ENCODE results near the gene CTNND2.

The CTNND2 gene

GRCh38 chr5:10949856-10950630 is 954.2 kb downstream of the CTNND2 start:
- no peak for DNase-seq

GRCh38 chr5:10946050-10946449 is 958.2 kb downstream of the CTNND2 start:
- no peak for DNase-seq

- no peak for DNase-seq
Measured at GRCh38 chr5:10941900-10942299, 962.3 kb downstream of the CTNND2 start.

- no peak for DNase-seq
Measured at GRCh38 chr5:10936081-10936855, 968.0 kb downstream of the CTNND2 start.

GRCh38 chr5:10935536-10935935 is 968.7 kb downstream of the CTNND2 start:
- no peak for DNase-seq

- no peak for DNase-seq
Measured at GRCh38 chr5:10934783-10935355, 969.4 kb downstream of the CTNND2 start.

- DNase-seq, result no peak
Measured at GRCh38 chr5:10933121-10933520, 971.1 kb downstream of the CTNND2 start.

GRCh38 chr5:10932426-10932825 is 971.8 kb downstream of the CTNND2 start:
- no peak for DNase-seq

- DNase-seq, result no peak
Measured at GRCh38 chr5:10927608-10928007, 976.6 kb downstream of the CTNND2 start.

GRCh38 chr5:10923310-10923709 is 980.9 kb downstream of the CTNND2 start:
- no peak for DNase-seq
